ENCODE results near the gene DOC2A. TPM values are rescaled to one million over a fixed set of nuclear protein-coding genes. Genes with fewer than 3 reads are reported as not detected.
"Not testable (repeated sequence)": the region's sequence is repeated elsewhere in the genome, so short reads cannot be mapped to it uniquely, and the experiment has no call there.

Gene DOC2A
- total RNA-seq: 0.80 TPM in 1 of 2 replicates, not detected in the other

DNA sequence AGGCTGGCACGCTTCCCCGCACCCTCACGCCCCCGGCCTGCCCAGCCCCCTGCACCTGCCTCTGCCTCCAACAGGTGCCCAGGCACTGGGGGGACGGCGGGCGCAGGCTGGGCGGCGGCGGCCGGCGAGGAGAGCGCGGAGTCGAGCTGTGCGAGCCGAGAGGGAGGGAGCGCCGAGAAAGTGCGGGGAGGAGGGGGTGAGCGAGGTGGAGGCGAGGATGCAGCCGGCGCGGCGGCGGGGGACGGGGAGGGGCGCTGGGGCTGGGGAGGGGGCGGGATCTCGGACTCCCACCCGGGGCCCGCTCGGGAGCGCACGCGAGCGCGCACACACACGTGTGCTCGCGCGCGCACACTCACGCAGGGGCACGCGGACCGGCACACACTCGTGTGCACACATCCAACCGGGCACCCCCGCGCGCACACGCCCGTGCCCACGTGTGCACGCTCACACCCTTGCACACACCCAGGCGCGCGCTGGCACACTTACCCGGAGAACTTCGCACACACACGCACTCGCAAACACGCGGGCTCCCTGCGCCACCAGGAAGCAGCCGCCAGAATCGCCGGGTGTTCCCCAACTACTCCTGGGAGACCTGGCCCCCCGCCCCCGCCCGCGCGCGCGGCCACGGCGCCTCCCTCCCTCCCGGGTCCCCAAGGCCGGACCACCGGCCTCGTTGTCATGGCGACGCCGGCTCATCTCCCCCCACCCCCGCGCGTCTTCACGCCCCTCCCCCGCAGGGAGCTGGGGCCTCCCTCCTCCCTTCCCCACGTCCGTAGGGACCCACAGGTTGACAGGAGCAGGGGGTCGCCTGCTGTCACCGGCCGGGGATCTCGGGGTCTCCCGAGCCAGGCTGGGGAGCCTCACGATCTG lies at the start of gene DOC2A:
Gene DOC2A, minus strand, starts transcription at position 184 of the 870 bp plus-strand sequence. CDS start 805 bp downstream, outside the sequence.
- no peak for DNase-seq (ENCODE audit: low read depth)

DNA sequence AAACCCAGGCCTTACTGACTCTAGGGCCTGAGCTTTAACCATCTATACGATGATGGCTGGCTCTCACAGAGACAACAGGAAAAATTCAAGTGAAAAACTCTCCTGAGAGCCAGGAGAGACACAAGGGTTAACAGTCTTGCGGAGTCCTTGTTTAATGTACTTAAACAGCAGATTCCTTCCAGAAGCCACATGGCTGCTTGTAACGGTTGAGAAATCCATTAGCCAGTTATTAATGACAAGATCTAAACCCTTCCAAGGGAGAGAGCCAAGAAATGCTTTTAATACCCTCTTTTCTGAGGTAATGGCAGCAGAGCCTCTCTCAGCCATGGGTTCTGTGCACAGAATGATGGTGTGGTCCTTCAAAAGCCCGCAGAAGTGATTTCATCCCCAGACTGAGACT lies 49.5 kb upstream of the DOC2A start:
- DNase-seq (ENCODE audit: low read depth): no peak

DNA sequence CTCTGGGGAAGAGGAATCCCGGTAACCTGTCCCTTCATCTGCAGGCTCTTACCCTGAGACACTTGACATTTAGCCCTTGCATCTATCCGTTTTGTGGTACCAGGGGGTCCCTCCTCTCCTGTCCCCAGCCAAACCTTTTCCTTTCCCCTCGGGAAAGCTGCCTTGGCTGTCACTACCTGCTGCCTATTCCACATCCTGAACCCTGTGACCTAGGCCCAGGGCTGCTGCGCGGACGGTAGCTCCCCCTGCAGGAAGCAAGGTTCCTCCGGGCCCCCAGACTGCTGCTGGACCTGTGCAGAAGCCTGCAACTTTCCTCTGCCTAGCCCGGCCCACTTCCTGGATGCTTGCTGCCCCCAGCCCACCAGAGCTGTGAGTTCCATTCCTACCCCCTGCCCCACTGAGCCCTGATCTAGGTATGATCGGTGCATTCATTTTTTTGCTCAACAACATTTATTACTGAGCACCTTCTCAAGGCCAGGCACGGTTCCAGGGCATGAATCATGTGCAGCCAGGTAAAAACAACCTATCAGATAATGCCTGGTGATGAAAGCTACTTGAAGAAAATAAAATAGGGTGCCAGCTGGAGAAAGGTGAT lies 44.2 kb upstream of the DOC2A start:
- DNase-seq (ENCODE audit: low read depth): peak; percentile 64

DNA sequence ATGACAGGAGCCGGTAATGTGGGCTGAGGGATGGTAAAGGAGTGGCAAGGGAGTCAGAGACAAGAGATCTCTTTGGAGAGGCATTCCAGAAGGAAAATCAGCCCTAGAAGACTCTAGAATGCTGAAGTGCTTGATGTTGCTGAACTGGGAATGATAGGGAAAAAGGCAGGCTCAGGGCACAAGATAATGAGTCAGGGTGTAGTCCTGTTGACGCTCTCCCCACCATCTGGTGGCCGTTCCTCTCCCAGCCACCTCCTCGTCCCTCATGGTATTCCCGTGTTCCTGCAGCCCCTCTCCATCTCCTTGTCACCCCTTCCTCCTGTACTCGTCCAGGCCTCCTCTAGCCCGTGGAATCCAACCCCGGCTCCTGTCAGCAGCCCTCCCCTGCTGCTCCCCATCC lies 43.6 kb upstream of the DOC2A start:
- DNase-seq (ENCODE audit: low read depth): no peak

DNA sequence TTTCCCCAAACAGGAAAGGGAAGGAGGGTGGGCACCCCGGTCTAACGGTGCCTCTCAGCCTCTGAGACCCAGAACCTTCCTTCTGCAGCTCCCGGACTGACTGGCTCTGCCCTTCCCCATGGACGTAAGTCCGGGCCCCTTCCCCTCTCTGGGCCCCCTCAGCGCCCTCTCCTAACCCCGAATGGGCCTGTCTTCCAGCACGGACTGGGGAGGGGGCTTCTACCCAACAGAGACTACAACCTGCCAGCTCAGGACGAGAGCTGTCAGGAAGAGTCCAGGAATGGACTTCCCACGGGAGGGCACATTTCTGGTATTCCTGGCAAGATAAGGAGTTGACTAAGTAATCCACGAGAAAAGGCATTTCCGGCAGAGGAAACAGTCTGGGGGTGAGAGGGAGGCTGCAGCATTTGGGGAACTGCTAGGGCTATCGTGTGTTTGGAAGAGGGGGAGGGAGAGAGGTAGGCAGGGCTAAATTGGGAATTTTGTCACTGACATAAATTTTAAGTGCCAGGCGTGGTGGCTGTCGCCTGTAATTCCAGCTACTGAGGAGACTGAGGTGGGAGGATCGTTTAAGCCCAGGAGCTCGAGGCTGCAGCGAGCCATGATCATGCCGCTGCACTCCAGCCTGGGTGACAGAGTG lies 42.7 kb upstream of the DOC2A start:
- DNase-seq (ENCODE audit: low read depth): no peak

DNA sequence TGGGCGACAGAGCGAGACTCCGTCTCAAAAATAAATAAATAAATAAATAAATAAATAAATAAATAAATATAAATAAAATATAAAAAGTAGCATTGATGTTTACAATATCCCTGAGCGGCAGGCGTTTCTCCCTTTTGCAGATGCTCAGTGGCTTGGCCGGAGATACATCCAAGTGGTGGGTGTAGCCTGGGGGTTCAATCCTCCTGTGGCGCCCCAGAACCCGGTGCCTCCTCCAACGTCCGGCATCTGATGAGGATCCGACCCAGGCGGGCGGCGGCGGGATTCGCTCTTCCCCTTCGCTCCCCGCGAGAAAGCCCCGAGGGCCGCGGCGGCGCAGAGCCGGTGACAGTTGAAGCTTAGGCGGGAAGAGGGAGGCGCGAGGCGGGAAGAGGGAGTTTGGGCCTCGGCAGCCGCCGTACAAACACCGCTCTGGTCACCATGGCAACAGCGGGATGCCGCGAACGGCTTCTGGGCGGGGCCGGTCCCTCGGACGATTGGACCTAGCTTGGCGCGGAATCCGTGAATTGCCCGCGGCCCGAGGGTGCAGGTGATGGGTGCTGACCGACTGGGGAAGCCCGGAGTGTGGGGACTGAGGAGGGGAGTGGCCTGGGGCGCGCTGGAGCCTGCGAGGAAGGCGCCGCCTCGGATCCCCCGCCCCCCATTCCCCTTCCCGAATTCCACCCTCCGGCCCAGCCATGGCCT lies 42.0 kb upstream of the DOC2A start:
- DNase-seq (ENCODE audit: low read depth): peak; percentile 71

DNA sequence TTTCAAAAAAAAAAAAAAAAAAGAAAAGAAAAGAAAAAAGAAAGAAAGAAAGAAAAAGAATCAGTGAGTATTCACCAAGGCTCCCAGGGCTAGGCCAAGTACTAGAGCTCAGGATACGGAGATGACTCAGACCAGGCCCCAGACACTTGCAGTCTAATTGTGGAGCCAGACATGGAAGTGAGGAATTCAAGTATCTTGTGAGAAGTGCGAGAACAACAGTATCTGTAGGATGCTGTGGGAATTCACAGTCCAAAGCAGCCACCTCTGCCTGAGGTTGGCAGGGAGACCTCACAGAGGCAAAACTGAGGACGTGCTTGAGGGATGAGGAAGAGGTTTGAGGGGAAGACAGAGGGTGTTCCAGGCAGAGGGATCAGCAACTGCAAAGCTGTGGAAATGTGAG lies 40.7 kb upstream of the DOC2A start:
- DNase-seq (ENCODE audit: low read depth): peak; percentile 21

DNA sequence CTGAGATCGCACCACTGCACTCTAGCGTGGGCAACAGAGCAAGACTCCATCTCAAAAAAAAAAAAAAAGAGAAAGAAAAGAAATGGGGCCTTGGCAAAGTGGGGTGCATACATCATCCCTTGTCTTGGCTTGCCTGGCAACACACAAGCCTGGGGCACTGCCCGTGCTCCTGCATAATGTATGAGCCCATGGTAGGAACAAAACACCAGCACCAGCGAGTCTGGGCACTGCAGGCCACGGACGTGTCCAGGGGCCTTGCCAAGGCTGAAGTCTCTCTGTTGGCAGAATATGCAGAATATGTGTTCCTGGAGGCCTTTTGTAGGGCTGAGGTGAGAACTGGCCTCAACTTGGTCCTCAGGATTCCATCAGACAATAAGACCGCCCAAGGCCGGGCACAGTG lies 39.0 kb upstream of the DOC2A start:
- peak; percentile 46 for DNase-seq (ENCODE audit: low read depth)

DNA sequence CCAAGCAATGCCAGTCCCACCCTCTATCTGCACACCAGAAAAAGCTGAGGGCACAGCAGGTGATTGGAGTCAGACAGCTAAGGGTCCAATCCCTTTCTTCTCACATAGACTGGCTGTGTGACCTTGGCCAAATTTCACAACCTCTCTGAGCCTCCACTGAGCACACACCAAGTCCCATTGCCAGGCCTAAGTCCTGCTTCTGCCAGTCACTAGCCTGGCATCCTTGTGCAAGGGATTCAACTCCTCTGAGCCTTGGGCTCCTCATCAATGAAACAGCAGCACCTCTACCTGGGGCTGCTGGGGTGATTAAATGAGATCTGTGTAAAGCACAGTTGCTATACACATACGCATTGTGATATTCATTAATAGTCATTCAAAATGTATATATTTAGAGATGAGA lies 35.8 kb upstream of the DOC2A start:
- DNase-seq (ENCODE audit: low read depth): no peak

DNA sequence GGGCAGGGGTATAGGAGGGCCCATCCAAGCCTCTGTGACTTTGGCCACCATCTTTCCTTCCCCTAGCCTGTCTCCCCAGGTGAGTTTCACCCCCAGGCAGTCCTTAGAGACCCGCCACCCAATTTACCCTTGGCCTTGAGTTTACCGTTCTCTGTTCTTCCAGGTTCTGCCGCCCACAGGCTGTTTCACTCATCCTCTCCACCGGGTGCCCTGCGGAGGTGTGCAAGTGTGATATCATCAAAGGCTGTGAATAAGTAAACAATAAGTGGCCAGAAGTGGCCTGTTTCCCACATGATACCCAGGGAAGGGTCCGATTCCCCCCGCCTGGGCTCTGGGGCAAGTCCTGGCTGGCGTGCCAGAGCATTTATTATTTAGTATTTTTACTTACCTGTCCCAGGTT lies 35.4 kb upstream of the DOC2A start:
- no peak for DNase-seq (ENCODE audit: low read depth)

DNA sequence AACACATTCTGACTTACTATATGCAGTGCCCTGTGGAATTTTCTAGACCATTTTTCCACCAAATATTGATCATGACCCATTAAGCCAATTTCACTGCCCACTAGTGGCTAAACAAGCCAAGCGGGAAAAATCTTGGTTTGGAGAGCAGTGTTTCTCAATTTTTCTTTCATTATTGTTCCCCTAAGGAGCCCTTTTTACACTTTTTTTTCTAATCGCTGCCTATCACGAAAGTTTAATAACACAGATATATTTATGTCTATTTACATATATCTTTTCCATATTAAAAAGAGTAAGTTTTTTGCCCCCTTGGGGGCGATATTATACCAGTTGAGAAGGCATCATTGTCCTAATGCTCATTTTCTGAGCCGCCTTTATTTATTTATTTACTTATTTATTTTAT lies 31.0 kb upstream of the DOC2A start:
- DNase-seq (ENCODE audit: low read depth): peak; percentile 30

DNA sequence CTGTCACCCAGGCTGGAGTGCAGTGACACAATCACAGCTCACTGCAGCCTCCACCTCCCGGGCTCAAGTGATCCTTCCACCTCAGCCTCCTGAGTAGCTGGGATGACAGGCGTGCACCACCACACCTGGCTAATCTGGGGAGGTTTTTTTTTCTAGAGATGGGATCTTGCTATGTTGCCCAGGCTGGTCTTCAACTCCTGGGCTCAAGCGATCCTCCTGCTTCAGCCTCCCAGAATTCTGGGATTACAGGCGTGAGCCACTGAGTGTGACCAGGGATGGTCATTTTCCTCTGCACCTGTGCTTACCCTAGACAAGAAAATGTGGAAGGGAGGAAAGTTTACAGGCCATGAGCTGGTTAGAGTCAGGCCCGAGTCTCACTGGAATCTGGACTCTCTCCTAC lies 29.9 kb upstream of the DOC2A start:
- not testable (repeated sequence) for DNase-seq (ENCODE audit: low read depth)

DNA sequence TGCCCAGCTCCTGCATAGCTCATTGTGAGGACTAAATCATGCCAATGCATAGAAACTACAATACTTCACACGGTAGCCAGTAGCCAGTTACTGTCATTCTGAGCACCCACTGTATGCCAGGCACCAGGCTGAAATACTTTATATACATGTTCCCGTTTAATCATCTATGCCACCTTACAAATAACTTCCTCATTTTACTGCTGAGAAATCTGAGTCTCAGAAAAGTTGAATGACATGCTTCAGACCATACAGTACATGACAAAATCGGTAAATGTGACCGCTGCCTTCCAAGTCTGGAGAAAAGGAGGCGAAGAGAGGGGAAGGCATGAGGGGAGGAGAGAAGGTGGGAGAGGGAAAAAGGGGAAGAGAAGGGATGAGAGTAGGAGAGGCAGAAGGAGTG lies 29.4 kb upstream of the DOC2A start:
- no peak for DNase-seq (ENCODE audit: low read depth)

DNA sequence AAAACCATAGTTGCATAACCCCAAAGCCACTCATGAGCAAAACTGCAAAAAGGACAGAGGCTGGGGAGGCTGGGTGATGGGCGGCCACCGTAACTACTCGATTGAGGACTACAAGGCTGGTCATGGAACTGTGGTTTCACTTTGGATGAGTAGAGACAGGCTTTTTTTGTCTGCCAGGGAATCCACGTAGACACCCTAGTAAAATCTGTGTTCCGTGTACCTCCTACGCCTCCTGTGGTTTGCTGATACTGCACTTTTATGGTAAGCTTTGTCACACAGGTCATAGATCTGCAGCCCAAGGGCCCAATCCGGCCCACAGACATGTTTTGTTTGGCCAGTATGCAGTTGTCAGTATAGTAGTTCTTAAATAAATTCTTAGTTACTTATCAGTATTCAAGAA lies 22.4 kb upstream of the DOC2A start:
- peak; percentile 65 for DNase-seq (ENCODE audit: low read depth)

DNA sequence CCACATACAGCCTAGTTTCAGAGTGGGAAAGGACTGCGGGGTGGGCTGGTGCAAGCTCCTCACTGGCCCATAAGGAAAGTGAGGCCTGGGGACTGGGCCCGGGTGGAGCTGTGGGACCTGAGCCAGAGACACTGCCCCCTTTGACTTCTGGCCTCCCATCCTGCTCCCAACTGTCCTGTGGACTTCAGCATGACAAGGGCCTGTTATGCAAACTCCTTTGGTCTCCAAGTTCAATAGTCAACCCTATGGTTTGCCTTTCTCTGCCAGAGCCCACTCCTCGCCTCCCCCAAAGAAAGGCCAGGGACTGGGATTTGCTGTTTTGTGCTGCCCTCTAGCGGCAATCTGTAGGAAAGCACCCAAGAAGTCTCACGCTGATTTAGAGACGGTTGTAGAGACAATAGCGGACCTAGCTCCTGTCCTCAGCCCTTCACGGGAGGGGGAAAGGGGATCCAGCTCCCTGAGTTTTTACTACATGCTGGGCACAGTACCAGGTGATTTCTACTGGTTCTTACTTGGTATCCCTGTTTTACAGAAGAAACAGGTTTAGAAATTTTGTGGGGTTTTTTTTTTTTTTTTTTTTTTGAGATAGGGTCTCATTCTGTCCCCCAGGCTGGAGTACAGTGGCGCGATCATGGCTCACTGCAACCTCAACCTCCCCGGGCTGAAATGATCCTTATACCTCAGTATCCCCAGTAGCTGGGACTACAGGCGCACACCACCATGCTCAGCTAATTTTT lies 21.4 kb upstream of the DOC2A start:
- DNase-seq (ENCODE audit: low read depth): peak; percentile 66

DNA sequence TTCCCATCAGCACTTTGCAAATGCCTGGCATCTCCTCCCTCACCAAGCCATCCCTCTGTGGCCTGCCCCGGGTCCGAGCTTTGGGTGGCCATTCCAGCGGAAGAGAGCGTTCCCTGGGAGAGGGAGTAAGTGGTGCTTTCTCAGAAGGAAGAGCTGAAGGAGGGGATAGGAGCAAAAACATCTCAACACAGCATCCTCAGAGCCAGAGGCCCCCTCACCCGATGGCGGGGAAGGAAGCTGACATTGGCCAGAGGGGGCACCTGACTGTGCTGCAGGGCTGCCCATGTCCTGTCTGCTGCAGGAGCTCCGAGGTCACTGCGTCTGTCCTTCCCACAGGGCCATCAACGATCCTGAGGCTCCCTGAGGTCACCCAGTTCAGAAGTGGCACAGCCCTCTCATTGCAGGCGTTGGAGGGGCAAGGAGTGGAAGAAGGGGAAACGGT lies 20.7 kb upstream of the DOC2A start:
- DNase-seq (ENCODE audit: low read depth): no peak

DNA sequence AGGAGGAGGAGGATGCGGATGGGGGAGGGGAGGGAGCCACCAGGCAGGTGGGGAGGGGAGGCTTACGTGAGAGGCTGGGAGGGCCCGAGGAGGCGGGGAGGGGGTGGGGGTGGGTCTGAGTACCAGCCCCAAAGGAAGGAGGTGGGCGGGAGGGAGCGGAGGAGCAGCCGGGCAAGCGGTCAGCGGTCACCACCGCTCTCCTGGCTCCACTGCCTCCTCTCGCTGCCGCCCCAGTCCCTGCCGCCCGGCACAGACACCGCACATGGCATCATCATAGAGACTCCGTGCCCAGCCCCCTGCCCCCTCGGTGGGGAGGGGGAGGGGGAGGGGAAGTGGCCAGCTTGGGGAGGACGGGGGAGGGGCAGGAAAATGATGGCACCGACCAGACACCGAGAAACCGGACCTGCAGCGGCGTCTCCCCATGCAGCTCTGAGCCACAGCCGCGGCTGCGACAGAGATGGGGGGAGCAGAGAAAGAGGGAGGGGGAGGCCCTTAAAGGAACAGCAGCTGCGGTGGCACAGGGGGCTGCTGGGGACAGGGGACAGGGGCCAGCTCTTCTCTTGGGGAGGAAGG lies 20.1 kb upstream of the DOC2A start, which contains the start of gene TLCD3B:
Gene TLCD3B, minus strand, starts transcription at position 431 of the 573 bp plus-strand sequence. CDS start 744 bp downstream, outside the sequence.
- no peak for DNase-seq (ENCODE audit: low read depth)

DNA sequence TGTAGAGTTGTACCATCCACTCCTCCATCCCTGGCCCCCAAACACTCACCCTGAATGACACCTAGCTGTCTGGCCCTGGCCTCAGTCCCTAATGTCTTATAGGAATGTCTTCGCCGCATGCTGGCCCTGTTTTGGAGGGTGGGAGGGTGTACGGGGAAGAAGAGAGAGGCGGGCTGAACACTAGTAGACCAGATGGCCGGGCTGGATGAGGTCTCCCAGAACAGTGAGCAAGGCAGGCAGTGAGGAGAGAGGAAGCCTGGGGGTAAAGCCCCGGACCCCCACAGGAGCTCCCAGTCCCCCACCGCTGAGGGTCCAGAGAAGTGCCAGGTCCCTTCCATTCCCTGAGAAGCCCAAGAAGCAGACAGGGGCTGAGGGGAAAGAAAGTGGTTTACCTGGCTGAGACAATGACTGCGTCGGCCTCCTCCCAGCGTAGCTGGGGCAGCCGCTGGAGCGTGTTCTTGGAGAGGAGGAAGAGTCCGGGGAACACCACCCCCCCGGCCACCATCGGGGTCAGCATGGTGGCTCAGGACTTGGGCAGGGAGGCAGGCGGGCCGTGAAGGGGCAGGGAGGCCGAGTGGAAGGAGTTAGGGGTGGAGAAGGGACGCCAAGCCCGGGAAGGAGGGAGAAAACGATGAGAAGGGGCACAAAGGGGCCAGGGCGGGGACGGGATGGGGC lies 19.3 kb upstream of the DOC2A start:
- no peak for DNase-seq (ENCODE audit: low read depth)

DNA sequence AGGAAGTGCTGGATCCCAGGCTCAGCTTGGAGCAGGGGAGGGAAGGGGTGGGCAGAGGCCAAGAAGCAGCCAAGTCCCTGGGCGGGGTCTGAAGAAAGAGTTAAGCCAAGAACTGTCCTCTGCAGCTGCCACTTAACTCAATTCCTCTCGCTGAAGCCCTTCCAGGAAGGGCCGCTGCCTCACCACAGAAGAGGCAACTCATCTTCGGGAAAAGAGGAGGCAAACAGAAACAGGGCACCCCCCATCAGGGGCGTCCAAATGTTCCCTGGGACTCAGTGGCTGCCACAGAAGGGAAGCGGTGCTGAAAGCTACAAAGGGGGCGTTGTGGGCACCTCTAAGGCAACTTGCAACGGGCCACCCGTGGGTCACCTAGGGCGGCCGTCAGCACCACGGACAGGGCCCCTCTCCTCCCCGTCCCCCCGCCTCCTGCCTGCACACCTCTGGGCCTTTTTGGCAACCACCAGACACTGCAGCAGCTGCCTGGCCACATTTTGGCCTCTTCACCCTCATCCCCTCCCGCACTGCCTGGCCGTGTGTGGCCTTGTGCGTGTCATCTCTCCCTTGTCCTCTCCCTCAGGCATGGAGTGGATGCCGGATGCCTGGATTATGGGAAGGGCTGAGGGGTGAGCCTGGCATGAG lies 17.7 kb upstream of the DOC2A start:
- DNase-seq (ENCODE audit: low read depth): no peak
